C4-2B (cell line): Measurements from ENCODE around the gene VAPA.

Source experiments
- ZFX ChIP-seq: fragments of 450-650 bp; IDR thresholded peaks from 2 replicates; pipeline ENCODE4 v1.6.1; 2017
- TF ChIP-seq, protein P1 (sequence below): fragments of 450-650 bp; conservative IDR thresholded peaks from 2 replicates; pipeline ENCODE4 v1.5.1; 2017; ENCODE audit warnings: mild to moderate bottlenecking

DNA sequence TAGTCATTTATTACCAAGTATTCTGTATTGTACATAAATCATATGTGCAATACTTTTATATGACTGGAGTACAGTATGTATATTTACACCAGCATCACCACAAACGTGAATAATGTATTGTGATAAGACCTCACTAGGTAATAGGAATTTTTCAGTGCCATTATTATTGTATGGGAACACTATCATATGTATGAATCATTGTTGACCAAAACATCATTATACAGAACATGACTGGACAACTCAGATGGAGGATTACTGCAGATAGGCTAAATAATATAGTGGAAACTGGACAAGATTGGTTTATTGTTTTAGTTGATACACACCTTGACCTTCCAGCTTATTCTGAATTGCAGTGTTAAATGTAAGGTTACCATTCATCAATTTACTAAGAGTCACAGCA is 33.4 kb downstream of the VAPA start:
- TF ChIP-seq, protein P1, sequence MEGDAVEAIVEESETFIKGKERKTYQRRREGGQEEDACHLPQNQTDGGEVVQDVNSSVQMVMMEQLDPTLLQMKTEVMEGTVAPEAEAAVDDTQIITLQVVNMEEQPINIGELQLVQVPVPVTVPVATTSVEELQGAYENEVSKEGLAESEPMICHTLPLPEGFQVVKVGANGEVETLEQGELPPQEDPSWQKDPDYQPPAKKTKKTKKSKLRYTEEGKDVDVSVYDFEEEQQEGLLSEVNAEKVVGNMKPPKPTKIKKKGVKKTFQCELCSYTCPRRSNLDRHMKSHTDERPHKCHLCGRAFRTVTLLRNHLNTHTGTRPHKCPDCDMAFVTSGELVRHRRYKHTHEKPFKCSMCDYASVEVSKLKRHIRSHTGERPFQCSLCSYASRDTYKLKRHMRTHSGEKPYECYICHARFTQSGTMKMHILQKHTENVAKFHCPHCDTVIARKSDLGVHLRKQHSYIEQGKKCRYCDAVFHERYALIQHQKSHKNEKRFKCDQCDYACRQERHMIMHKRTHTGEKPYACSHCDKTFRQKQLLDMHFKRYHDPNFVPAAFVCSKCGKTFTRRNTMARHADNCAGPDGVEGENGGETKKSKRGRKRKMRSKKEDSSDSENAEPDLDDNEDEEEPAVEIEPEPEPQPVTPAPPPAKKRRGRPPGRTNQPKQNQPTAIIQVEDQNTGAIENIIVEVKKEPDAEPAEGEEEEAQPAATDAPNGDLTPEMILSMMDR, result no peak
- TF ChIP-seq ZFX, result no peak
